GM12891 (cell line): ENCODE results near the gene CTSL.

Experiments
- DNase-seq: peaks from one replicate; pipeline ENCODE4 v3.0.0; 2011; ENCODE audit warnings: low spot score; ENCODE audit not compliant: insufficient read length
- FAIRE-seq: peaks from 2 replicates; lab custom pipeline; 2011; peaks lifted over from hg19 to GRCh38; lab: Jason Lieb, UNC
- PAX5 ChIP-seq: IDR thresholded peaks from 2 replicates; pipeline ENCODE4 v1.6.1; 2011; ENCODE audit warnings: low read length, moderate library complexity, mild to moderate bottlenecking; ENCODE audit not compliant: insufficient read depth, severe bottlenecking
- POLR2A ChIP-seq: IDR thresholded peaks from 2 replicates; pipeline ENCODE4 v1.6.1; 2011; ENCODE audit warnings: low read depth, low read length, control low read depth
- POLR2AphosphoS5 ChIP-seq: IDR thresholded peaks from 2 replicates; pipeline ENCODE4 v1.6.1; 2011; ENCODE audit warnings: low read depth, low read length, control low read depth
- POU2F2 ChIP-seq: IDR thresholded peaks from 2 replicates; pipeline ENCODE4 v1.6.1; 2011; ENCODE audit warnings: low read depth, mild to moderate bottlenecking, control low read depth, low read length, moderate library complexity
- SPI1 ChIP-seq: IDR thresholded peaks from 2 replicates; pipeline ENCODE4 v1.6.1; 2011; ENCODE audit warnings: low read depth, low read length, control low read depth
- TAF1 ChIP-seq: IDR thresholded peaks from 2 replicates; pipeline ENCODE4 v1.6.1; 2011; ENCODE audit warnings: low read depth, low read length, control low read depth

Gene CTSL

DNA sequence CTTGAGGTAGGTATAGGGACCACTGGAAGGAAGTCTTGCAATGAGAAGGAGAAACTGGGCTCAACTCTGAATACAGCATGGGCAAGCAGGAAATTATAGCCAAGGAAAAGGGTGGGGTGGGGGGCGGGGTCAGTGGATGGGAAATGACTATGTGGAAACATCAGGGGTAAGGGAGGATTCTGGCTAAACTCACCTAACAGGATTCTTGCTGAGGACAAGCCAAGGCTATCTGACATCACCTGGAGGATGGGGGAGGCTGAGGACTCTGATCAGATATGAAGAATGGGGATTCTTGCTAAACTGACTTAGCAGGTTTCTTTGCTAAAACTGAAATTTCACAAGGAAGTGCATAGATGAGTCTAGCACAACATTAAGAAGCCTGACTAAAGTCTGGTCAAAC is 40.8 kb downstream of the CTSL start:
- TF ChIP-seq PAX5: no peak
- no peak for TF ChIP-seq TAF1
- TF ChIP-seq POLR2AphosphoS5: no peak
- no peak for TF ChIP-seq SPI1
- no peak for TF ChIP-seq POLR2A
- TF ChIP-seq POU2F2: no peak
- FAIRE-seq (no peak), DNase-seq (no peak)

DNA sequence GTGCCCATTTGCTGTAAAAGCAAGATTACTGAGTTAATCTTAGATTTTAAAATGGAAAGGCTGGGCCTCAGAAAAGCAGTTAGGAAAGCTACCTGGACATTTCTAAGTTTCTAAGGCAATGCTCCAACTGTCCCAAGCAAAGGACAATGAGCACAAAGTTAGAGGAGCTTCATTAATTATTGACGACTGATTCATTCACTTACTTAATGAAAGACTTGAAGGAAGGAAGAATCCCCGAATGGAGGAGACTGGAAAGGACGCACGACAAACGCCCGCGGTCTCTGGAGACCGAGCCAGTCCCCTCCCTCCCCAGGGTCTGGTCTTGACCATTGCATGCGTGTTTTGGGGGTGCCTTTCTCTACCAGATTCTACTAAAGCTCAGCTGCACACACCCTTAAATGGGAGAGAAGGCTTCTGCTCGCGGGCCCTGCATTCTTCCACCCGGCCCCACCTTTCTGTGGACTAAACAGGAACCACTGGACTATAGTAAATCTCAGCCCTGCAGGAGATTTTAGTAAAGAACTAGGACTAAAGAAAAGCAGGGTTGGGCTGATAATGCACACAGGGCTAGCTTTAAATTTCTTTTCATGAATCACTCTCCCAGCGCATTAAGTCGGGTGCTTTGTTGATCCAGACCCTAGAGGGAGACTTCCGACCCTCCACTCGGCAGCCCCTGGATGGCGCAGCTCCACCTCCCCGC is 44.8 kb downstream of the CTSL start:
- no peak for DNase-seq
- TF ChIP-seq POLR2AphosphoS5 (no peak), PAX5 (no peak), POLR2A (no peak), SPI1 (no peak), POU2F2 (no peak), TAF1 (no peak)
- FAIRE-seq: no peak

DNA sequence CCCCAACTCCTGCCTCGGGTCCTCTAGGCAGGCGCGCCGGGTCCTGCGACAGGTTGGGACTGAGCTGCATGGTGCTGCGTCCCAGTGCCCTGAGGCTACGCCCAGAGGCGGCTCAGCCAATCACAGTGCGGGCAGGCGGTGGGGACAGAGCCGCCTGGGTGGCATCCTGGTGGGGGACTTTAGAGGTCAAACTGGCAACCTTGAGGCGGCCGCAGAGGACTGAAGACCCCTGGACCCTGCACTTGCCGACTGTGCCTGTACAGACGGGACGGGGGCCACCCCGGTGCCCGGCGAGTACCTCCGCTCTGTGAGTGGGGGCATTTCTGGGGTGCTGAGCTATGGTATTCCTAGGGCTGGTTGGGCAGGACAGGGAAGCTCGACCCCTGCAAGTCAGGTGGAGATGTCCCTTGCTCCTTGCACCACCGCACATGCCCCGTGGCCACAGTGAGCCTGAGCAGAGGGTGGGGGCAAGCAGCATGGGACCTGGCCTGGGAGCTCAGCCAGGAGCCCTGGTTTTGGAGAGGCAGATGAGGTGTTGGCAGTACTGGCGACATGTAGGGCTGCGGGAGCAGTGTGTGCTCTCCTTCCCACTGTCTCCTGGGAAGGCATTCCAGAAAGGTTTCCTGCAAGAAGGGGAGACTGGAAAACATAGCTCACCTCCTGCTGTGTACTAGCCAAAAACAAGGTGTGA is 45.5 kb downstream of the CTSL start:
- DNase-seq: no peak
- TF ChIP-seq POU2F2 (no peak), POLR2A (no peak), TAF1 (no peak), SPI1 (no peak), POLR2AphosphoS5 (no peak), PAX5 (no peak)
- FAIRE-seq: no peak

DNA sequence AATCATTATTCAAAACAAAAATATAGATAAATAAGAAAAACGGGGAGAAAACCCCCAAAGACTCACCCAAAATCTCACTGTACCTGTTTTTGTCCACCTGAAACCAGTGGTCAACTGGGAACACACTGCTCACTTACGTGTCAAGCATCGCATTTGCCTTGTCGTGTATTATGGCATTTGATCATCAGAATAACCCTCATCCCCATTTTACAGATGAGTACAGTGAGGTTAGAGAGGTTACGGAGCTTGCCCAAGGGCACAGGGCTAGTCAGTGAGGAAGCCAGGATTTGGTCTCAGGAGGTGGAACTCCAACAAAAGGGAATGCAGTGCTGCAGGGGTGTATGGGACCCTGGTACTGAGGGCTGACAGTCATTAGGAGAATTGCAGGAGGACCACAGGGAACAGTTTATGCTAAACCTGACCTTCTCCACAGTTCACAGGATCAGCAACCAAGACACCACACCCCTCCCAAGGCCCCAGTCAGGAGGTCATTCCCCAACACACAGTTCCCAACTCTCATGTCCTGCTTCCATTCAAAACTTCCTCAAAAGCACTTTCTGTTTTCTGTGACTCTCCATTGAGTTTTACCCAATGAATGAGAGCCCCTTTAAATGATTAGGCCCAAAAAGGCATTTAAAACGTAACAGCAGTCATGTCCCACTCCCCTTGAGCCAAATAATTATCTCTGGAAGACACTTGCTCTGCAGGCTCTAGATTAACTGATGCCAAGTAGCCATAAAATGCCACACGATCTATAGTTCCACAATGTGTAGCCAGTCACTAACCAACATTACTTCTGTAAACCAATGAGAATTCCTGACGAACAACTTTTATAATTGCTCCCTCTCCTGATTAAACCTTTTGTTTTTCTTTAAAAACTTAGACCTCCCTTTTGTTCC is 50.8 kb downstream of the CTSL start:
- no peak for DNase-seq
- no peak for FAIRE-seq
- no peak for TF ChIP-seq SPI1

DNA sequence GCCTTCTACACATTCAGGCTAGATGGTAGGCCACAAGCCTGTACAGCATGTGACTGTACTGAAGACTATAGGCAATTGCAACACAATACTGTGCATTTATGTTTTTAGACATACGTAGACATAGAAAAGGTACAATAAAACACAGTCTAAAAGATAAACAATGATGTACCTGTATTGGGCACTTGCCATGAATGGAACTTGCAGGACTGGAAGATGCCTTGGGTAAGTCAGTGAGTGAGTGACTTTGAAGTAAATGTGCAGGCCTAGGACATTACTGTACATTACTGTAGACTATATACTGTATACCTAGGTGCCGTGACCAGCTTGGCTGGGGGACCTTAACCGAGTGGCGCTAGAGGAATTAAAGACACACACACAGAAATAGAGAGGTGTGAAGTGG is 53.1 kb downstream of the CTSL start:
- no peak for DNase-seq
- no peak for FAIRE-seq
- TF ChIP-seq POLR2A (no peak), SPI1 (no peak), POU2F2 (no peak), POLR2AphosphoS5 (no peak), TAF1 (no peak), PAX5 (no peak)
